Measurements from ENCODE around the gene WAC. TPM values are rescaled to one million over a fixed set of nuclear protein-coding genes. Genes with fewer than 3 reads are reported as not detected.
"Not testable (repeated sequence)": the region's sequence is repeated elsewhere in the genome, so short reads cannot be mapped to it uniquely, and the experiment has no call there.

Gene WAC
- total RNA-seq, 6 donors from 2014 or later: 74.6 to 159 (median 101) TPM

GRCh38 chr10:28640551-28640950 is 107.6 kb downstream of the WAC start:
- no peak for TF ChIP-seq POLR2AphosphoS5 (IDR thresholded peaks at IDR 0.05)
- no peak for TF ChIP-seq EP300 (IDR thresholded peaks at IDR 0.05)
- TF ChIP-seq POLR2A (IDR thresholded peaks at IDR 0.05): no peak
- no peak for TF ChIP-seq CTCF (IDR thresholded peaks at IDR 0.05)
- DNase-seq (no peak), ATAC-seq (ENCODE audit: low FRiP score in 2 of 2) (no peak)
- Histone ChIP-seq H3K4me3 (no peak overlapping the region), H3K4me1 (no peaks in the 10 kb centered on the region), H3K36me3 (no peaks in the 10 kb centered on the region), H3K9me3 (peaks cover 0 to 2% (median 0%) of the 10 kb centered on the region in 4 donors), H3K27me3 (no peaks in the 10 kb centered on the region), H3K27ac (no peak overlapping the region)
- WGBS, 2 donors: 51 to 79% methylated on average over 2 of the region's 2 CpGs

GRCh38 chr10:28644647-28645046 is 111.7 kb downstream of the WAC start:
- Histone ChIP-seq H3K9me3 (no peaks in the 10 kb centered on the region), H3K4me1 (no peaks in the 10 kb centered on the region), H3K27me3 (no peaks in the 10 kb centered on the region), H3K36me3 (no peaks in the 10 kb centered on the region), H3K27ac (no peak overlapping the region), H3K4me3 (no peak overlapping the region)
- TF ChIP-seq CTCF (IDR thresholded peaks at IDR 0.05): no peak
- no peak for TF ChIP-seq EP300 (IDR thresholded peaks at IDR 0.05)
- no peak for TF ChIP-seq POLR2AphosphoS5 (IDR thresholded peaks at IDR 0.05)
- no peak for TF ChIP-seq POLR2A (IDR thresholded peaks at IDR 0.05)
- ATAC-seq (ENCODE audit: low FRiP score in 2 of 2): no peak
- WGBS, 2 donors: 60 to 73% methylated on average over 5 of the region's 5 CpGs
- DNase-seq: no peak

GRCh38 chr10:28652106-28652505 is 119.2 kb downstream of the WAC start:
- Histone ChIP-seq H3K4me1 (no peaks in the 10 kb centered on the region), H3K36me3 (no peaks in the 10 kb centered on the region), H3K27ac (no peak overlapping the region), H3K4me3 (no peak overlapping the region), H3K9me3 (no peaks in the 10 kb centered on the region), H3K27me3 (no peaks in the 10 kb centered on the region)
- TF ChIP-seq EP300 (IDR thresholded peaks at IDR 0.05) (no peak), CTCF (IDR thresholded peaks at IDR 0.05) (no peak), POLR2AphosphoS5 (IDR thresholded peaks at IDR 0.05) (no peak), POLR2A (IDR thresholded peaks at IDR 0.05) (no peak)
- ATAC-seq (ENCODE audit: low FRiP score in 2 of 2) (no peak), DNase-seq (no peak)
- 76 to 94% methylated on average over 2 of the region's 2 CpGs for WGBS, 2 donors

GRCh38 chr10:28652703-28653102 is 119.8 kb downstream of the WAC start:
- Histone ChIP-seq H3K4me1 (no peaks in the 10 kb centered on the region), H3K9me3 (no peaks in the 10 kb centered on the region), H3K36me3 (no peaks in the 10 kb centered on the region), H3K27ac (no peak overlapping the region), H3K27me3 (no peaks in the 10 kb centered on the region), H3K4me3 (no peak overlapping the region)
- ATAC-seq (ENCODE audit: low FRiP score in 2 of 2): no peak
- TF ChIP-seq EP300 (IDR thresholded peaks at IDR 0.05) (no peak), POLR2A (IDR thresholded peaks at IDR 0.05) (no peak), POLR2AphosphoS5 (IDR thresholded peaks at IDR 0.05) (no peak), CTCF (IDR thresholded peaks at IDR 0.05) (no peak)
- WGBS, 2 donors: 88 to 93% methylated on average over 5 of the region's 5 CpGs
- no peak for DNase-seq

- not testable (repeated sequence) for DNase-seq; H3K4me1 ChIP-seq; H3K9me3 ChIP-seq; H3K27ac ChIP-seq; H3K4me3 ChIP-seq; H3K27me3 ChIP-seq; H3K36me3 ChIP-seq; ATAC-seq (ENCODE audit: low FRiP score in 2 of 2)
- WGBS, 2 donors: 69 to 85% methylated on average over 7 of the region's 7 CpGs
Measured at GRCh38 chr10:28658824-28659223, 125.9 kb downstream of the WAC start.
